Transverse colon (tissue), 4 donors: ENCODE results near the gene PGM2. TPM values are rescaled to one million over a fixed set of nuclear protein-coding genes. Genes with fewer than 3 reads are reported as not detected.

ENCODE experiments used
- DNase-seq: peaks from one replicate; pipeline ENCODE4 v3.0.0-alpha.2; 2019
- H3K27ac ChIP-seq, 4 donors: fragments of 200-600 bp; sonication (generic); 2 replicates each; pipeline ENCODE4 v1.5.1; 2016 to 2018; ENCODE audit warnings: inconsistent platforms in 4 of 4
- H3K27me3 ChIP-seq: fragments of 200-600 bp; sonication (generic); 2 replicates; pipeline ENCODE4 v1.5.1; 2017; ENCODE audit warnings: inconsistent platforms
- H3K36me3 ChIP-seq, 4 donors: fragments of 200-600 bp; sonication (generic); 2 replicates each; pipeline ENCODE4 v1.5.1; 2017 to 2019; ENCODE audit warnings: inconsistent platforms in 4 of 4
- H3K4me1 ChIP-seq, 4 donors: fragments of 200-600 bp; sonication (generic); 2 replicates each; pipeline ENCODE4 v1.5.1; 2017 to 2020; ENCODE audit warnings: inconsistent platforms in 4 of 4
- H3K4me3 ChIP-seq, 4 donors: fragments of 200-600 bp; sonication (generic); 1 replicate in 1 of 4; 2 replicates in 3 of 4; pipeline versions ENCODE4 v1.5.1 to v1.6.1; 2017 to 2019; ENCODE audit warnings: inconsistent platforms in 4 of 4
- H3K9me3 ChIP-seq, 2 donors: fragments of 200-600 bp; sonication (generic); 2 replicates each; pipeline ENCODE4 v1.5.1; 2017 to 2019; ENCODE audit warnings: inconsistent platforms in 2 of 2
- CTCF ChIP-seq, 5 experiments: fragments of 200-600 bp in 3 of 5; fragments of 450-650 bp in 2 of 5; sonication (generic) in 3 of 5; IDR thresholded peaks; 1 replicate in 2 of 5; 2 replicates in 3 of 5; pipeline ENCODE4 v1.5.1; 2016 to 2017; ENCODE audit warnings: antibody characterized with exemption in 5 of 5, inconsistent platforms in 3 of 5, mild to moderate bottlenecking in 2 of 5, moderate library complexity in 1 of 5
- EP300 ChIP-seq: sonication (generic); formaldehyde crosslinking; IDR thresholded peaks from one replicate; pipeline ENCODE4 v1.6.1; 2017; ENCODE audit warnings: antibody characterized with exemption, low read depth
- POLR2A ChIP-seq: fragments of 450-650 bp; IDR thresholded peaks from one replicate; pipeline ENCODE4 v1.6.1; 2016; ENCODE audit warnings: antibody characterized with exemption, mild to moderate bottlenecking, moderate library complexity
- POLR2AphosphoS5 ChIP-seq, 3 donors: sonication (generic); formaldehyde crosslinking; IDR thresholded peaks; one replicate each; pipeline ENCODE4 v1.6.1; 2016; ENCODE audit warnings: antibody characterized with exemption in 3 of 3
- WGBS, 2 donors: methylation state at CpG; one replicate each; pipeline ENCODE4 v1.1.5; 2018; ENCODE audit warnings: low coverage in 1 of 2; 5-methylcytosine and 5-hydroxymethylcytosine counted together
- in situ Hi-C, 4 donors: fragments of 200-750 bp; cut with MboI; loops; one replicate each; pipeline versions ENCODE4 v1.15.0 to v1.15.1; 2017; ENCODE audit warnings: low sequenced_read_pairs in 3 of 4, low pct_ligation_motif_present in 1 of 4, low pct_unique_long_range_greater_than_20kb in 1 of 4
- intact Hi-C: fragments of 100-400 bp; cut with DNase I; formaldehyde crosslinking; loops from one replicate; pipeline ENCODE4 v1.15.1; 2023; ENCODE audit warnings: low total_unique reads
- total RNA-seq, 4 donors: library from RNA; depleted of rRNA; stranded (reverse); fragments of >200 nt; gene quantifications; one replicate each; pipeline ENCODE4 v1.1.0, GENCODE V29; 2016

The PGM2 gene
- total RNA-seq, 4 donors from 2014 or later = 5.8 to 21.0 (median 14.7) TPM

- no peak for TF ChIP-seq CTCF (IDR thresholded peaks at IDR 0.05)
- no peak for TF ChIP-seq EP300
- no peak for TF ChIP-seq POLR2A
- no peak for TF ChIP-seq POLR2AphosphoS5 (IDR thresholded peaks at IDR 0.05)
- intact Hi-C loops = no loop called here
- no peaks in the 10 kb centered on the region for H3K9me3 ChIP-seq
- no peak overlapping the region for H3K4me3 ChIP-seq
- H3K27ac ChIP-seq = peak overlapping the region in 3 of 4 donors; percentile 23 to 48 (median 29)
- WGBS, 2 donors = 79 to 80% methylated on average over 3 to 5 of the region's 5 CpGs
- H3K36me3 ChIP-seq = no peaks in the 10 kb centered on the region
- no peak for DNase-seq
- H3K27me3 ChIP-seq = no peaks in the 10 kb centered on the region
- in situ Hi-C loops = loop anchor here in 2 of 4 donors (25.0 kb wide), 2 partner anchors 130 to 155 kb away; no protein-coding TSS in a partner anchor
- peaks cover 8 to 36% (median 28%) of the 10 kb centered on the region in 4 donors for H3K4me1 ChIP-seq
Measured at GRCh38 chr4:37881811-37882210, 55.3 kb downstream of the PGM2 start.

- in situ Hi-C loops = loop anchor here in 2 of 4 donors (25.0 kb wide), 2 partner anchors 130 to 155 kb away; no protein-coding TSS in a partner anchor
Measured at GRCh38 chr4:37882665-37883296, 56.3 kb downstream of the PGM2 start.

GRCh38 chr4:37884855-37885487, 58.5 kb downstream of the PGM2 start:
- Histone ChIP-seq H3K36me3 (no peaks in the 10 kb centered on the region), H3K27me3 (no peaks in the 10 kb centered on the region), H3K27ac (peak overlapping the region; percentile 66 to 93 (median 81)), H3K4me1 (peaks cover 2 to 21% (median 13%) of the 10 kb centered on the region in 4 donors), H3K9me3 (no peaks in the 10 kb centered on the region), H3K4me3 (no peak overlapping the region)
- in situ Hi-C loops = loop anchor here in 2 of 4 donors (25.0 kb wide), 2 partner anchors 127 to 152 kb away; no protein-coding TSS in a partner anchor
- DNase-seq = no peak
- TF ChIP-seq CTCF (IDR thresholded peaks at IDR 0.05) (peak in 1 of 5 experiments; percentile 37), POLR2AphosphoS5 (IDR thresholded peaks at IDR 0.05) (no peak)
- intact Hi-C loops = loop anchor here (5.0 kb wide), 1 partner anchor 142 kb away; no protein-coding TSS in a partner anchor
- 70% methylated on average over 2 to 3 of the region's 3 CpGs for WGBS, 2 donors

More at GRCh38 chr4:37882665-37883296, 56.3 kb downstream of the PGM2 start:
- no peaks in the 10 kb centered on the region for H3K27me3 ChIP-seq
- intact Hi-C loops = no loop called here
- DNase-seq = no peak
- 53 to 66% methylated on average over 4 of the region's 4 CpGs for WGBS, 2 donors
- no peaks in the 10 kb centered on the region for H3K9me3 ChIP-seq
- H3K36me3 ChIP-seq = no peaks in the 10 kb centered on the region
- H3K27ac ChIP-seq = peak overlapping the region in 3 of 4 donors; percentile 3 to 48 (median 23)
- H3K4me1 ChIP-seq = peaks cover 8 to 29% (median 22%) of the 10 kb centered on the region in 4 donors
- no peak for TF ChIP-seq CTCF (IDR thresholded peaks at IDR 0.05)
- no peak for TF ChIP-seq POLR2A
- no peak for TF ChIP-seq EP300
- no peak for TF ChIP-seq POLR2AphosphoS5 (IDR thresholded peaks at IDR 0.05)
- H3K4me3 ChIP-seq = no peak overlapping the region

- no peaks in the 10 kb centered on the region for H3K27me3 ChIP-seq
- no peak overlapping the region for H3K4me3 ChIP-seq
- peak; percentile 56 to 80 (median 62) for TF ChIP-seq POLR2AphosphoS5 (IDR thresholded peaks at IDR 0.05)
- no peak for TF ChIP-seq CTCF (IDR thresholded peaks at IDR 0.05)
- peak; percentile 10 for TF ChIP-seq POLR2A
- no peak for TF ChIP-seq EP300
- DNase-seq = peak; percentile 42
- no peaks in the 10 kb centered on the region for H3K9me3 ChIP-seq
- no peaks in the 10 kb centered on the region for H3K36me3 ChIP-seq
- peaks cover 2 to 25% (median 18%) of the 10 kb centered on the region in 4 donors for H3K4me1 ChIP-seq
- intact Hi-C loops = loop anchor here (5.0 kb wide), 1 partner anchor 142 kb away; no protein-coding TSS in a partner anchor
- H3K27ac ChIP-seq = peak overlapping the region; percentile 66 to 93 (median 81)
- WGBS, 2 donors = 17 to 25% methylated on average over 3 to 8 of the region's 8 CpGs
- in situ Hi-C loops = loop anchor here in 2 of 4 donors (25.0 kb wide), 2 partner anchors 127 to 152 kb away; no protein-coding TSS in a partner anchor
Measured at GRCh38 chr4:37885496-37885895, 59.0 kb downstream of the PGM2 start.
